Kidney tubule cell (primary cell): ENCODE results near the gene WDR49.

ENCODE experiments used
- DNase-seq: peaks from one replicate; pipeline ENCODE4 v3.0.0-alpha.2; 2018; ENCODE audit warnings: low spot score

WDR49 gene

GRCh38 chr3:167653760-167654159 is at the start of gene WDR49:
TSS of gene WDR49 (minus strand) at chr3:167653942. CDS start at chr3:167653425, 517 bp downstream.
- no peak for DNase-seq

GRCh38 chr3:167700926-167701325 is 47.2 kb upstream of the WDR49 start:
- DNase-seq, result no peak

- DNase-seq, result no peak
These were observed 46.3 kb upstream of the WDR49 start for GRCh38 chr3:167700046-167700445.

- DNase-seq, result no peak
These were observed 40.4 kb upstream of the WDR49 start for GRCh38 chr3:167694121-167694520.

GRCh38 chr3:167691366-167691765 is 37.6 kb upstream of the WDR49 start:
- no peak for DNase-seq

- peak; percentile 66 for DNase-seq
These were observed 30.7 kb upstream of the WDR49 start for GRCh38 chr3:167684388-167684993.

GRCh38 chr3:167679526-167679925 is 25.8 kb upstream of the WDR49 start:
- no peak for DNase-seq

GRCh38 chr3:167675848-167676247 is 22.1 kb upstream of the WDR49 start:
- no peak for DNase-seq

GRCh38 chr3:167673221-167673620 is 19.5 kb upstream of the WDR49 start:
- DNase-seq, result no peak

GRCh38 chr3:167671878-167672427 is 18.2 kb upstream of the WDR49 start:
- no peak for DNase-seq

GRCh38 chr3:167669699-167670098 is 16.0 kb upstream of the WDR49 start:
- no peak for DNase-seq

GRCh38 chr3:167668651-167669050 is 14.9 kb upstream of the WDR49 start:
- DNase-seq, result no peak

- no peak for DNase-seq
These were observed 12.8 kb upstream of the WDR49 start for GRCh38 chr3:167666563-167666962.

GRCh38 chr3:167662919-167663400 is 9.2 kb upstream of the WDR49 start:
- no peak for DNase-seq

- no peak for DNase-seq
These were observed 4.0 kb upstream of the WDR49 start for GRCh38 chr3:167657684-167658225.

- DNase-seq, result no peak
These were observed 3.1 kb upstream of the WDR49 start for GRCh38 chr3:167656821-167657220.

GRCh38 chr3:167653155-167653554 is 587 bp downstream of the WDR49 start:
- no peak for DNase-seq

GRCh38 chr3:167651826-167652225 is 1.9 kb downstream of the WDR49 start:
- DNase-seq, result no peak

GRCh38 chr3:167650459-167650858 is 3.3 kb downstream of the WDR49 start:
- no peak for DNase-seq

- DNase-seq, result no peak
These were observed 4.0 kb downstream of the WDR49 start for GRCh38 chr3:167649746-167650145.

- DNase-seq, result no peak
These were observed 9.1 kb downstream of the WDR49 start for GRCh38 chr3:167644611-167645010.

- no peak for DNase-seq
These were observed 22.3 kb downstream of the WDR49 start for GRCh38 chr3:167631471-167631870.

GRCh38 chr3:167626490-167626889 is 27.3 kb downstream of the WDR49 start:
- DNase-seq, result peak; percentile 3

GRCh38 chr3:167615030-167615429 is 38.7 kb downstream of the WDR49 start:
- no peak for DNase-seq
